DMS79 treated with DMSO at 0.1 percent for 48 hours (cell line): ENCODE results near the gene ALKBH7.
"Not testable (repeated sequence)": the region's sequence is repeated elsewhere in the genome, so short reads cannot be mapped to it uniquely, and the experiment has no call there.

ENCODE experiments used
- DNase-seq: peaks from one replicate; lab custom pipeline; 2025; lab: John Stamatoyannopoulos, UW

The ALKBH7 gene

GRCh38 chr19:6400062-6400944, 27.7 kb downstream of the ALKBH7 start:
- not testable (repeated sequence) for DNase-seq

GRCh38 chr19:6402058-6402457, 29.5 kb downstream of the ALKBH7 start:
- DNase-seq, result no peak

- peak; percentile 35 for DNase-seq
Measured at GRCh38 chr19:6402837-6403608, 30.4 kb downstream of the ALKBH7 start.

GRCh38 chr19:6406401-6406800, 33.8 kb downstream of the ALKBH7 start:
- DNase-seq, result no peak

- DNase-seq, result no peak
Measured at GRCh38 chr19:6409346-6409745, 36.8 kb downstream of the ALKBH7 start.

- DNase-seq, result no peak
Measured at GRCh38 chr19:6412061-6412446, 39.5 kb downstream of the ALKBH7 start.

- DNase-seq, result no peak
Measured at GRCh38 chr19:6412447-6413091, 40.0 kb downstream of the ALKBH7 start.

GRCh38 chr19:6413291-6413690, 40.7 kb downstream of the ALKBH7 start:
- no peak for DNase-seq

GRCh38 chr19:6413721-6414643, 41.4 kb downstream of the ALKBH7 start:
- no peak for DNase-seq

- DNase-seq, result no peak
Measured at GRCh38 chr19:6414793-6415590, 42.4 kb downstream of the ALKBH7 start.

GRCh38 chr19:6415591-6416190, 43.1 kb downstream of the ALKBH7 start:
- DNase-seq, result no peak

- DNase-seq, result no peak
Measured at GRCh38 chr19:6416658-6417405, 44.2 kb downstream of the ALKBH7 start.

- DNase-seq, result no peak
Measured at GRCh38 chr19:6417713-6418561, 45.3 kb downstream of the ALKBH7 start.

- no peak for DNase-seq
Measured at GRCh38 chr19:6418562-6418932, 46.0 kb downstream of the ALKBH7 start.

GRCh38 chr19:6421075-6422014, 48.8 kb downstream of the ALKBH7 start:
- DNase-seq, result no peak

GRCh38 chr19:6423499-6424194, 51.1 kb downstream of the ALKBH7 start:
- DNase-seq, result no peak
